IMR-90 (cell line): Measurements from ENCODE around the gene TTC7B. TPM values are rescaled to one million over a fixed set of nuclear protein-coding genes. Genes with fewer than 3 reads are reported as not detected.

ENCODE experiments used
- ATAC-seq: fragments of 200-7000 bp; cut with Tn5 transposase; 2 replicates; pipeline ENCODE4 v1.9.1; 2020; ENCODE audit warnings: low read depth, mild to moderate bottlenecking, moderate library complexity
- BruUV-seq: library from RNA; stranded (reverse); fragments of 400-500 nt; replicated peaks from 2 replicates; lab custom pipeline; 2021; lab: Mats Ljungman, UMichigan
- CTCF ChIA-PET: fragments of 300-600 bp; formaldehyde crosslinking; extraction: SDS; loops from one replicate; lab custom pipeline; 2021; ENCODE audit warnings: antibody characterized with exemption; lab: Yijun Ruan, JAX
- POLR2A ChIA-PET: fragments of 300-600 bp; sonication (Branson Sonifier 250); formaldehyde crosslinking; loops from one replicate; lab custom pipeline; 2022; ENCODE audit warnings: antibody characterized with exemption; ENCODE audit not compliant: unreplicated experiment; lab: Charles Lee
- DNase-seq: peaks from one replicate; pipeline ENCODE4 v3.0.0; 2013
- H2AFZ ChIP-seq: replicated peaks from 2 replicates; pipeline ENCODE3; 2013; ENCODE audit warnings: low read length, mild to moderate bottlenecking; ENCODE audit not compliant: poor library complexity
- H2AK5ac ChIP-seq: 2 replicates; pipeline ENCODE4 v1.6.1; 2013; ENCODE audit warnings: low read depth, low read length, inconsistent platforms
- H2AK9ac ChIP-seq: replicated peaks from 2 replicates; pipeline ENCODE3; 2013; ENCODE audit warnings: mild to moderate bottlenecking, low read depth, low read length, moderate library complexity; ENCODE audit not compliant: poor library complexity
- H2BK120ac ChIP-seq: 2 replicates; pipeline ENCODE4 v1.6.1; 2013; ENCODE audit warnings: low read depth, low read length, inconsistent platforms
- H2BK15ac ChIP-seq: 3 replicates; pipeline ENCODE4 v1.6.1; 2013; ENCODE audit warnings: low read depth, low read length, inconsistent platforms
- H2BK20ac ChIP-seq: 2 replicates; pipeline ENCODE4 v1.6.1; 2013; ENCODE audit warnings: low read depth, mild to moderate bottlenecking, inconsistent platforms, low read length, moderate library complexity
- H2BK5ac ChIP-seq: 2 replicates; pipeline ENCODE4 v1.6.1; 2013; ENCODE audit warnings: mild to moderate bottlenecking, low read depth, low read length, inconsistent platforms; ENCODE audit not compliant: poor library complexity, severe bottlenecking
- H3K14ac ChIP-seq: replicated peaks from 2 replicates; pipeline ENCODE4 v1.6.1; 2013; ENCODE audit warnings: low read depth, low read length, inconsistent platforms
- H3K18ac ChIP-seq: 2 replicates; pipeline ENCODE4 v1.6.1; 2013; ENCODE audit warnings: low read depth, low read length, control low read depth
- H3K23ac ChIP-seq: 2 replicates; pipeline ENCODE4 v1.6.1; 2013; ENCODE audit warnings: low read depth, low read length, inconsistent platforms
- H3K27ac ChIP-seq: 2 replicates; pipeline ENCODE4 v1.5.1; 2013; ENCODE audit warnings: mild to moderate bottlenecking, control low read depth, low read length; ENCODE audit not compliant: insufficient read depth
- H3K27me3 ChIP-seq: 2 replicates; pipeline ENCODE4 v1.6.1; 2013; ENCODE audit warnings: low read length; ENCODE audit not compliant: control insufficient read depth, insufficient read depth
- H3K36me3 ChIP-seq: 2 replicates; pipeline ENCODE4 v1.6.1; 2013; ENCODE audit warnings: low read length, mixed read lengths; ENCODE audit not compliant: control insufficient read depth, insufficient read depth
- H3K4ac ChIP-seq: 2 replicates; pipeline ENCODE4 v1.6.1; 2013; ENCODE audit warnings: low read depth, low read length, inconsistent platforms
- H3K4me1 ChIP-seq: 2 replicates; pipeline ENCODE4 v1.6.1; 2013; ENCODE audit warnings: low read length, mixed read lengths; ENCODE audit not compliant: control insufficient read depth, insufficient read depth
- H3K4me2 ChIP-seq: 2 replicates; pipeline ENCODE4 v1.6.1; 2013; ENCODE audit warnings: low read depth, mild to moderate bottlenecking, control low read depth, low read length, moderate library complexity
- H3K4me3 ChIP-seq: 2 replicates; pipeline ENCODE4 v1.5.1; 2013; ENCODE audit warnings: low read depth, mild to moderate bottlenecking, control low read depth, low read length, moderate library complexity; ENCODE audit not compliant: insufficient read depth
- H3K56ac ChIP-seq: 2 replicates; pipeline ENCODE4 v1.6.1; 2013; ENCODE audit warnings: low read length, inconsistent platforms; ENCODE audit not compliant: insufficient read depth; ENCODE audit errors: extremely low read depth
- H3K79me1 ChIP-seq, 2 experiments: 2 replicates each; pipeline ENCODE4 v1.6.1; 2013; ENCODE audit warnings: low read length in 2 of 2, inconsistent platforms in 1 of 2, low read depth in 1 of 2
- H3K9ac ChIP-seq: 2 replicates; pipeline ENCODE4 v1.6.1; 2013; ENCODE audit warnings: low read depth, low read length, control low read depth
- H3K9me1 ChIP-seq: 2 replicates; pipeline ENCODE4 v1.6.1; 2013; ENCODE audit warnings: low read length, inconsistent platforms; ENCODE audit not compliant: insufficient read depth
- H3K9me3 ChIP-seq: 2 replicates; pipeline ENCODE4 v1.6.1; 2013; ENCODE audit warnings: low read length; ENCODE audit not compliant: control insufficient read depth, insufficient read depth
- H4K20me1 ChIP-seq: 2 replicates; pipeline ENCODE4 v1.6.1; 2013; ENCODE audit warnings: low read length, inconsistent platforms; ENCODE audit not compliant: insufficient read depth
- H4K5ac ChIP-seq: 2 replicates; pipeline ENCODE4 v1.6.1; 2013; ENCODE audit warnings: mild to moderate bottlenecking, low read depth, low read length, control low read depth
- H4K8ac ChIP-seq, 2 experiments: 2 replicates each; pipeline ENCODE4 v1.6.1; 2013; ENCODE audit warnings: low read depth in 2 of 2, low read length in 2 of 2, control low read depth in 1 of 2, inconsistent platforms in 1 of 2
- H4K91ac ChIP-seq: 2 replicates; pipeline ENCODE4 v1.6.1; 2013; ENCODE audit warnings: low read depth, low read length, inconsistent platforms; ENCODE audit not compliant: insufficient read depth
- BHLHE40 ChIP-seq: fragments of 150-350 bp; IDR thresholded peaks from 2 replicates; pipeline ENCODE4 v1.6.1; 2016; ENCODE audit warnings: mild to moderate bottlenecking, low read depth, low read length
- MAZ ChIP-seq: IDR thresholded peaks from 2 replicates; pipeline ENCODE4 v1.6.1; 2012; ENCODE audit warnings: low read depth, mild to moderate bottlenecking, low read length, improper control_type of control experiment, moderate library complexity, borderline replicate concordance
- NFE2L2 ChIP-seq: fragments of 150-350 bp; IDR thresholded peaks from 2 replicates; pipeline ENCODE4 v1.6.1; 2016; ENCODE audit warnings: low read depth, mild to moderate bottlenecking, low read length
- SMC3 ChIP-seq: fragments of 150-350 bp; IDR thresholded peaks from 2 replicates; pipeline ENCODE4 v1.6.1; 2016; ENCODE audit warnings: low read depth, mild to moderate bottlenecking, antibody characterized with exemption, low read length, moderate library complexity
- WGBS, 2 experiments: methylation state at CpG; one replicate each; pipeline versions ENCODE4 v1.1.5 to v1.1.7; 2013; ENCODE audit warnings: missing lambda C conversion rate in 2 of 2; ENCODE audit not compliant: insufficient read length in 1 of 2; ENCODE audit errors: extremely low coverage in 2 of 2; 5-methylcytosine and 5-hydroxymethylcytosine counted together
- dilution Hi-C: fragments of 300-500 bp; cut with HindIII; formaldehyde crosslinking; loops from one replicate; pipeline ENCODE4 v1.14.3; 2018; ENCODE audit warnings: low sequenced_read_pairs; ENCODE audit not compliant: unreplicated experiment
- in situ Hi-C: fragments of 300-500 bp; cut with MboI; formaldehyde crosslinking; loops from 3 replicates; pipeline ENCODE4 v1.14.3; 2019; ENCODE audit warnings: low sequenced_read_pairs, inconsistent platforms, mixed read lengths
- intact Hi-C: fragments of 100-400 bp; cut with micrococcal nuclease; formaldehyde crosslinking; loops from 2 replicates; pipeline ENCODE4 v1.10.0; 2022
- polyA plus RNA-seq, 3 experiments: library from polyadenylated mRNA; depleted of rRNA; stranded (reverse); fragments of >200 nt; gene quantifications; 2 replicates each; pipeline ENCODE4 v1.2.3, GENCODE V29; 2012; ENCODE audit warnings: low replicate concordance in 1 of 3
- total RNA-seq: library from RNA; depleted of rRNA; stranded (reverse); fragments of >200 nt; gene quantifications from 2 replicates; pipeline ENCODE4 v1.2.3, GENCODE V29; 2012

Gene TTC7B
- total and polyA plus RNA-seq, 2 of the 4 experiments (the other 2 are of a cell fraction): 18.1 to 35.3 TPM

GRCh38 chr14:90500665-90501370 lies 315.4 kb downstream of the TTC7B start:
- Histone ChIP-seq H3K4me3 (no peak overlapping the region), H2BK5ac (no peak overlapping the region), H2AK9ac (no peak overlapping the region), H3K9me1 (no peaks in the 10 kb centered on the region), H3K9me3 (no peaks in the 10 kb centered on the region), H4K5ac (no peak overlapping the region), H3K79me1 (no peaks in the 10 kb centered on the region), H4K20me1 (no peaks in the 10 kb centered on the region), H3K14ac (no peak overlapping the region), H3K18ac (no peak overlapping the region), H2BK120ac (no peak overlapping the region), H3K36me3 (no peaks in the 10 kb centered on the region), H4K8ac (no peak overlapping the region), H2BK15ac (no peak overlapping the region), H3K27me3 (peaks cover 9% of the 10 kb centered on the region), H3K4ac (no peak overlapping the region), H3K4me1 (no peaks in the 10 kb centered on the region), H3K9ac (no peak overlapping the region), H3K23ac (no peak overlapping the region), H2AFZ (no peak overlapping the region), H3K56ac (no peak overlapping the region), H3K4me2 (no peak overlapping the region), H4K91ac (no peak overlapping the region), H2BK20ac (no peak overlapping the region), H2AK5ac (no peak overlapping the region), H3K27ac (no peak overlapping the region)
- WGBS, 2 experiments: 79% methylated on average over 8 of the region's 19 CpGs; no CpG with 5 or more reads in 1 of the 2 experiments
- intact Hi-C loops: no loop called here
- ATAC-seq (no peak), DNase-seq (no peak)
- BruUV-seq: no TSS peak
- ChIA-PET CTCF (no interaction called here), POLR2A (no interaction called here)
- TF ChIP-seq MAZ (no peak), BHLHE40 (no peak), SMC3 (no peak), NFE2L2 (no peak)
- in situ Hi-C loops: no loop called here
- dilution Hi-C loops: no loop called here
